HG03520 (cell line): ENCODE results near the gene OR2W1.

Source experiments
- ATAC-seq: cut with Tn5 transposase; IDR thresholded peaks from one replicate; pipeline ENCODE4 v1.9.1; 2021; ENCODE audit warnings: mild to moderate bottlenecking, moderate library complexity; ENCODE audit not compliant: unreplicated experiment

The OR2W1 gene

DNA sequence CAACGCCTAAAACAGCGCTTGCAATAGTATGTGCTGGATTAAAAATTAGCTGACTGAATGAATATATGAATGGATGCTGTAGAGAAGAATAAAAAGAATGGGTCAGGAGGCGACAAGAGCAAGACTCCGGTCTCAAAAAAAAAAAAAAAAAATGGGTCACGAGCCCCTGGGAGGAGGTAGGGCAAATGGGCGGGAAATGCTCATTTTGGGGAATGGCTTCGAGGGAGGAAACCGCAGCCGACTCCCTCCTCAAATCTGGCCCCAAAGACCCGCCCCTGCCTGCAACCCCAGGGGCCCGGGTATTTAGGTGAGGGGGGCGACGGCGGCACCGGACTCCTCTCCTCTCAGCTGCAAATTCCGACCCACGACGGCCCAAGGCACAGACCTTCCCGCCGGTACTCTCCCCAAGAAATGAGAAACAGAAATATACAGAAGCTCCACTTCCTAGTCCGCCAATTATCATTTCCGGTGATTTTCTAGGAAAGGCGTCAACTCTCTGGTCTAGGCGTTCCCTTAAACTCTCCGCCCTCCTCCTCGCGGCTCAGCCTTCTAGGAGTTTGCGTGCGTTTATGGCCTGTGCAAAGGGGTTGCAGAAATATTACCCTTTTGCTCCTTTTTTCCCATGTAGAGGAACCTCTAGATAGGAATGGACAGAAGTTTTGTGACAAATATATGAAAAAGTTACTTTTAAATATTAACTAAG is 39.6 kb downstream of the OR2W1 start, which contains the start of gene ZNF311:
ZNF311 (minus strand) TSS at position 133 of the 703 bp plus-strand sequence. CDS start 1,361 bp downstream, outside the sequence.
- no peak for ATAC-seq

DNA sequence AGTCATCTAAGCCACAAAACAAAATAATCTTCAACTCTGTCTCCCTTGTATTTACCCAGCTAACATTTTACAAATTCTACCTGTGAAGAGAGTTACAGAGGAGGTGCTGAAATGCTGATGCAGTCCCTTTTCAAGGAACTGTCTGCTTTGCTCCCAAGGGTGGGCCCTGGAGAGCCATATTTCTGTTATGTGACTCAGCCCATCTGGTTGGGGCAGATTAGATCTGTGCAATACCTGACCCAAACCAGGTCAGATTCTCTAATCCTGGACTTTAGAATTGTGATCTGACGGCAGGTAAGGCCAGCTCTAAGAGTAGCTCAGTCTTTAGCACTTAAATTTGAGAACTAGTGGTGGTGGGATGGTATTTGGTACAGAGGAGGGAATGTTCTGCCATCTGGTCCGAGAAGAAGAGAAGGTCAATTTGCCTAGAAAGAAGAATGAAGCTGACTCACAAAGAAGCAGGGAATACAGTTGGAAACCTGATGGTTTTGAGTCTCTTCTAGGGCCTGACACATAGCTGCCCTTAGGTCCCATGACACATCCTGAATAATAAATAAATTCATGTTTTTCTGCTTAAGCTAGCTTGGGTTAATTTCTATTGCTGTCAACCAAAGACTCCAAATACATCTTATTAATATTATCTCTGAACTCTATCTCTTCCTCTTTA is 48.0 kb downstream of the OR2W1 start:
- ATAC-seq, result no peak

- ATAC-seq, result no peak
These were observed 49.8 kb downstream of the OR2W1 start for GRCh38 chr6:28995093-28995650.
